GM21576 (cell line): ENCODE data around the gene TRUB2.
"Not testable (repeated sequence)": the region's sequence is repeated elsewhere in the genome, so short reads cannot be mapped to it uniquely, and the experiment has no call there.

Experiments used
- ATAC-seq: cut with Tn5 transposase; IDR thresholded peaks from one replicate; pipeline ENCODE4 v1.9.1; 2021; ENCODE audit warnings: mild to moderate bottlenecking, moderate library complexity; ENCODE audit not compliant: unreplicated experiment

The TRUB2 gene

GRCh38 chr9:128340691-128341434 lies 18.6 kb upstream of the TRUB2 start:
- ATAC-seq: peak; percentile 4

- ATAC-seq: peak; percentile 68
Measured at GRCh38 chr9:128339761-128340690, 17.8 kb upstream of the TRUB2 start, which contains the start of gene SLC27A4. Gene SLC27A4, plus strand, starts transcription at chr9:128340527. Its CDS starts 2,606 bp downstream, at chr9:128343133.

GRCh38 chr9:128338852-128339614 lies 16.8 kb upstream of the TRUB2 start:
- ATAC-seq: not testable (repeated sequence)

GRCh38 chr9:128337936-128338335 lies 15.7 kb upstream of the TRUB2 start:
- ATAC-seq: no peak

- no peak for ATAC-seq
Measured at GRCh38 chr9:128335914-128336313, 13.7 kb upstream of the TRUB2 start.

GRCh38 chr9:128335161-128335560 lies 12.9 kb upstream of the TRUB2 start:
- ATAC-seq: no peak

GRCh38 chr9:128333451-128333869 lies 11.2 kb upstream of the TRUB2 start:
- no peak for ATAC-seq

- ATAC-seq: no peak
Measured at GRCh38 chr9:128325629-128326028, 3.4 kb upstream of the TRUB2 start.

GRCh38 chr9:128324401-128324800 lies 2.2 kb upstream of the TRUB2 start:
- ATAC-seq: no peak

- ATAC-seq: no peak
Measured at GRCh38 chr9:128323791-128324190, 1.5 kb upstream of the TRUB2 start.

- ATAC-seq: no peak
Measured at GRCh38 chr9:128323212-128323730, 1.0 kb upstream of the TRUB2 start.

GRCh38 chr9:128321879-128322403 lies 306 bp downstream of the TRUB2 start:
- peak; percentile 7 for ATAC-seq

GRCh38 chr9:128321343-128321742 lies 904 bp downstream of the TRUB2 start:
- no peak for ATAC-seq

- ATAC-seq: no peak
Measured at GRCh38 chr9:128317629-128318028, 4.6 kb downstream of the TRUB2 start.

- no peak for ATAC-seq
Measured at GRCh38 chr9:128316421-128316820, 5.8 kb downstream of the TRUB2 start.

GRCh38 chr9:128314697-128315096 lies 7.5 kb downstream of the TRUB2 start:
- ATAC-seq: no peak

- ATAC-seq: no peak
Measured at GRCh38 chr9:128310461-128310860, 11.8 kb downstream of the TRUB2 start.

GRCh38 chr9:128309551-128309950 lies 12.7 kb downstream of the TRUB2 start:
- ATAC-seq: no peak

- no peak for ATAC-seq
Measured at GRCh38 chr9:128304971-128305288, 17.3 kb downstream of the TRUB2 start.

- no peak for ATAC-seq
Measured at GRCh38 chr9:128304136-128304970, 17.9 kb downstream of the TRUB2 start.
